22Rv1 (cell line): Measurements from ENCODE around the gene BABAM2.

Experiments
- CTCF ChIP-seq: fragments of 450-650 bp; IDR thresholded peaks from 2 replicates; pipeline ENCODE4 v1.5.1; 2017; ENCODE audit warnings: mild to moderate bottlenecking
- ZFX ChIP-seq: fragments of 450-650 bp; IDR thresholded peaks from 2 replicates; pipeline ENCODE4 v1.6.1; 2017; ENCODE audit warnings: antibody characterized with exemption, borderline replicate concordance

- TF ChIP-seq CTCF (no peak), ZFX (no peak)
Observed at GRCh38 chr2:28248511-28248910, 358.0 kb downstream of the BABAM2 start.
